PC-3 (cell line): ENCODE results near the gene VGLL1. TPM values are rescaled to one million over a fixed set of nuclear protein-coding genes. Genes with fewer than 3 reads are reported as not detected.

Source experiments
- ATAC-seq: fragments of 200-7000 bp; cut with Tn5 transposase; 2 replicates; pipeline ENCODE4 v1.9.1; 2020; ENCODE audit warnings: mild to moderate bottlenecking, moderate library complexity
- BruUV-seq: library from RNA; stranded (reverse); fragments of 400-500 nt; replicated peaks from 2 replicates; lab custom pipeline; 2021; lab: Mats Ljungman, UMichigan
- CTCF ChIA-PET: fragments of 300-600 bp; sonication (Branson Sonifier 250); formaldehyde crosslinking; loops from one replicate; lab custom pipeline; 2022; ENCODE audit warnings: antibody characterized with exemption; lab: Charles Lee
- POLR2A ChIA-PET: fragments of 300-600 bp; sonication (Branson Sonifier 250); formaldehyde crosslinking; loops from one replicate; lab custom pipeline; 2022; ENCODE audit warnings: antibody characterized with exemption; ENCODE audit not compliant: unreplicated experiment; lab: Charles Lee
- DNase-seq: peaks from one replicate; pipeline ENCODE4 v3.0.0-alpha.2; 2015
- H2AFZ ChIP-seq: fragments of 300-600 bp; sonication (generic); 2 replicates; pipeline ENCODE4 v1.6.0; 2016; ENCODE audit warnings: antibody characterized with exemption, low read length
- H3F3A ChIP-seq: fragments of 300-600 bp; sonication (generic); one replicate; pipeline ENCODE4 v1.6.0; 2017; ENCODE audit warnings: antibody characterized with exemption, low read length, control low read depth, mild to moderate bottlenecking; ENCODE audit not compliant: unreplicated experiment
- H3K27ac ChIP-seq: fragments of 300-600 bp; sonication (generic); 2 replicates; pipeline ENCODE4 v1.5.1; 2016; ENCODE audit warnings: mild to moderate bottlenecking, low read length
- H3K27me3 ChIP-seq: fragments of 300-600 bp; sonication (generic); 2 replicates; pipeline ENCODE4 v1.6.1; 2016; ENCODE audit warnings: low read length, mixed read lengths
- H3K36me3 ChIP-seq: fragments of 300-600 bp; sonication (generic); 2 replicates; pipeline ENCODE4 v1.6.1; 2016; ENCODE audit warnings: low read depth, mixed run types, low read length, mixed read lengths
- H3K4me1 ChIP-seq: fragments of 300-600 bp; sonication (generic); 2 replicates; pipeline ENCODE4 v1.5.1; 2016; ENCODE audit warnings: low read length; ENCODE audit not compliant: insufficient read depth
- H3K4me2 ChIP-seq: fragments of 300-600 bp; sonication (generic); 2 replicates; pipeline ENCODE4 v1.6.0; 2016; ENCODE audit warnings: low read length
- H3K4me3 ChIP-seq: fragments of 300-600 bp; sonication (generic); 2 replicates; pipeline ENCODE4 v1.5.1; 2016; ENCODE audit warnings: mild to moderate bottlenecking, low read length, mixed read lengths
- H3K79me2 ChIP-seq: fragments of 300-600 bp; sonication (generic); 2 replicates; pipeline ENCODE4 v1.6.1; 2017; ENCODE audit warnings: low read length, mixed read lengths
- H3K9ac ChIP-seq: fragments of 300-600 bp; sonication (generic); 2 replicates; pipeline ENCODE4 v1.6.0; 2016; ENCODE audit warnings: mild to moderate bottlenecking, low read length
- H3K9me2 ChIP-seq: fragments of 300-600 bp; sonication (generic); replicated peaks from 2 replicates; pipeline ENCODE4 v1.6.1; 2016; ENCODE audit warnings: mixed run types, low read length, mixed read lengths
- H3K9me3 ChIP-seq: fragments of 300-600 bp; sonication (generic); 2 replicates; pipeline ENCODE4 v1.6.1; 2016; ENCODE audit warnings: low read length, mixed read lengths
- H4K20me1 ChIP-seq: fragments of 300-600 bp; sonication (generic); 2 replicates; pipeline ENCODE4 v1.6.1; 2016; ENCODE audit warnings: low read length, mixed read lengths
- CTCF ChIP-seq: fragments of 300-600 bp; sonication (generic); conservative IDR thresholded peaks from 2 replicates; pipeline ENCODE4 v1.5.1; 2017; ENCODE audit warnings: antibody characterized with exemption, low read depth, mild to moderate bottlenecking, low read length
- EZH2 ChIP-seq: fragments of 300-600 bp; sonication (generic); IDR thresholded peaks from one replicate; pipeline ENCODE4 v1.6.1; 2017; ENCODE audit warnings: antibody characterized with exemption, mild to moderate bottlenecking, low read length; ENCODE audit not compliant: unreplicated experiment
- EZH2phosphoT487 ChIP-seq: fragments of 300-600 bp; sonication (generic); IDR thresholded peaks from 2 replicates; pipeline ENCODE4 v1.6.1; 2018; ENCODE audit warnings: mild to moderate bottlenecking, antibody characterized with exemption, low read length, borderline replicate concordance
- intact Hi-C: fragments of 100-400 bp; cut with micrococcal nuclease; formaldehyde crosslinking; loops from 2 replicates; pipeline ENCODE4 v1.9.0; 2023
- microRNA-seq: library from miRNA; unstranded; fragments of <30 nt; microRNA quantifications from one replicate; pipeline ENCODE4 v1.1.0, GENCODE V29; 2020; ENCODE audit not compliant: unreplicated experiment
- total RNA-seq: library from RNA; depleted of rRNA; stranded (reverse); fragments of >200 nt; gene quantifications from 2 replicates; pipeline ENCODE4 v1.2.3, GENCODE V29; 2014; rRNA removed

Gene VGLL1
- total RNA-seq, 1 experiment from 2014 or later, result 5.3 TPM

- DNase-seq (no peak), ATAC-seq (no peak)
- Histone ChIP-seq H3K79me2 (no peaks in the 10 kb centered on the region), H3F3A (no peaks in the 10 kb centered on the region), H3K4me2 (no peak overlapping the region), H3K9me3 (no peaks in the 10 kb centered on the region), H2AFZ (no peak overlapping the region), H3K9me2 (no peaks in the 10 kb centered on the region), H3K4me1 (no peaks in the 10 kb centered on the region), H4K20me1 (no peaks in the 10 kb centered on the region), H3K27me3 (no peaks in the 10 kb centered on the region), H3K27ac (no peak overlapping the region), H3K4me3 (no peak overlapping the region), H3K9ac (no peak overlapping the region), H3K36me3 (no peaks in the 10 kb centered on the region)
- POLR2A ChIA-PET, result no interaction called here
- TF ChIP-seq EZH2 (no peak), EZH2phosphoT487 (no peak), CTCF (no peak)
- BruUV-seq, result no TSS peak
- intact Hi-C loops, result no loop called here
- CTCF ChIA-PET, result no interaction called here
Measured at GRCh38 chrX:136597954-136598353, 65.9 kb downstream of the VGLL1 start.

- BruUV-seq, result no TSS peak
- DNase-seq (no peak), ATAC-seq (no peak)
Measured at GRCh38 chrX:136598631-136599030, 66.6 kb downstream of the VGLL1 start.

GRCh38 chrX:136600059-136600458, 68.0 kb downstream of the VGLL1 start:
- no peaks in the 10 kb centered on the region for H4K20me1 ChIP-seq
- H2AFZ ChIP-seq, result no peak overlapping the region
- no peaks in the 10 kb centered on the region for H3K79me2 ChIP-seq
- ChIA-PET CTCF (no interaction called here), POLR2A (no interaction called here)
- H3K27me3 ChIP-seq, result no peaks in the 10 kb centered on the region
- TF ChIP-seq EZH2, result no peak
- TF ChIP-seq EZH2phosphoT487, result no peak
- TF ChIP-seq CTCF, result no peak
- DNase-seq, result no peak
- H3F3A ChIP-seq, result no peaks in the 10 kb centered on the region
- no peak overlapping the region for H3K9ac ChIP-seq
- no peaks in the 10 kb centered on the region for H3K9me3 ChIP-seq
- no peaks in the 10 kb centered on the region for H3K4me1 ChIP-seq
- no peak overlapping the region for H3K4me2 ChIP-seq
- intact Hi-C loops, result loop anchor here (10.0 kb wide), 1 partner anchor 325 kb away; no protein-coding TSS in a partner anchor
- no peak for ATAC-seq
- H3K36me3 ChIP-seq, result no peaks in the 10 kb centered on the region
- BruUV-seq, result no TSS peak
- no peaks in the 10 kb centered on the region for H3K9me2 ChIP-seq
- H3K4me3 ChIP-seq, result no peak overlapping the region
- H3K27ac ChIP-seq, result no peak overlapping the region

More at GRCh38 chrX:136598631-136599030, 66.6 kb downstream of the VGLL1 start:
- no peak overlapping the region for H2AFZ ChIP-seq
- no peak overlapping the region for H3K9ac ChIP-seq
- POLR2A ChIA-PET, result no interaction called here
- intact Hi-C loops, result no loop called here
- no peaks in the 10 kb centered on the region for H3K9me2 ChIP-seq
- no peak overlapping the region for H3K4me2 ChIP-seq
- H4K20me1 ChIP-seq, result no peaks in the 10 kb centered on the region
- CTCF ChIA-PET, result no interaction called here
- H3K79me2 ChIP-seq, result no peaks in the 10 kb centered on the region
- no peak overlapping the region for H3K4me3 ChIP-seq
- H3K4me1 ChIP-seq, result no peaks in the 10 kb centered on the region
- TF ChIP-seq EZH2, result no peak
- no peak for TF ChIP-seq EZH2phosphoT487
- TF ChIP-seq CTCF, result no peak
- no peaks in the 10 kb centered on the region for H3F3A ChIP-seq
- no peaks in the 10 kb centered on the region for H3K36me3 ChIP-seq
- H3K9me3 ChIP-seq, result no peaks in the 10 kb centered on the region
- H3K27me3 ChIP-seq, result no peaks in the 10 kb centered on the region
- no peak overlapping the region for H3K27ac ChIP-seq

Small RNA genes within 50 kb of the gene (microRNA-seq; reads per million reads assigned to microRNA genes)
- 2.8 reads per million, percentile 4 among the genes with 10 or more reads in this experiment for gene MIR934

Other genes starting within 250 kb of the VGLL1 start
- gene ADGRG4, start 231.3 kb upstream of the VGLL1 start, total RNA-seq, result not detected in 2 replicates
- gene BRS3, start 44.3 kb upstream of the VGLL1 start, total RNA-seq, result not detected in 2 replicates
- gene HTATSF1, start 34.6 kb upstream of the VGLL1 start, total RNA-seq, result 74.7 and 97.9 TPM in 2 replicates
- not detected in 2 replicates for gene CD40LG, start 115.9 kb downstream of the VGLL1 start, total RNA-seq
- gene ARHGEF6, start 248.7 kb downstream of the VGLL1 start, total RNA-seq, result 2.1 and 3.3 TPM in 2 replicates